ENCODE results near the gene HS3ST3B1. TPM values are rescaled to one million over a fixed set of nuclear protein-coding genes. Genes with fewer than 3 reads are reported as not detected.

HS3ST3B1 gene
- total RNA-seq, 4 donors from 2014 or later = 4.3 to 30.1 (median 15.5) TPM

GRCh38 chr17:14354807-14355206 is 53.9 kb downstream of the HS3ST3B1 start:
- no peak for DNase-seq (ENCODE audit: low spot score in 2 of 2)
- TF ChIP-seq, protein P1, sequence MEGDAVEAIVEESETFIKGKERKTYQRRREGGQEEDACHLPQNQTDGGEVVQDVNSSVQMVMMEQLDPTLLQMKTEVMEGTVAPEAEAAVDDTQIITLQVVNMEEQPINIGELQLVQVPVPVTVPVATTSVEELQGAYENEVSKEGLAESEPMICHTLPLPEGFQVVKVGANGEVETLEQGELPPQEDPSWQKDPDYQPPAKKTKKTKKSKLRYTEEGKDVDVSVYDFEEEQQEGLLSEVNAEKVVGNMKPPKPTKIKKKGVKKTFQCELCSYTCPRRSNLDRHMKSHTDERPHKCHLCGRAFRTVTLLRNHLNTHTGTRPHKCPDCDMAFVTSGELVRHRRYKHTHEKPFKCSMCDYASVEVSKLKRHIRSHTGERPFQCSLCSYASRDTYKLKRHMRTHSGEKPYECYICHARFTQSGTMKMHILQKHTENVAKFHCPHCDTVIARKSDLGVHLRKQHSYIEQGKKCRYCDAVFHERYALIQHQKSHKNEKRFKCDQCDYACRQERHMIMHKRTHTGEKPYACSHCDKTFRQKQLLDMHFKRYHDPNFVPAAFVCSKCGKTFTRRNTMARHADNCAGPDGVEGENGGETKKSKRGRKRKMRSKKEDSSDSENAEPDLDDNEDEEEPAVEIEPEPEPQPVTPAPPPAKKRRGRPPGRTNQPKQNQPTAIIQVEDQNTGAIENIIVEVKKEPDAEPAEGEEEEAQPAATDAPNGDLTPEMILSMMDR (IDR thresholded peaks at IDR 0.05) = no peak
- no peak for TF ChIP-seq POLR2A (IDR thresholded peaks at IDR 0.05)

DNA sequence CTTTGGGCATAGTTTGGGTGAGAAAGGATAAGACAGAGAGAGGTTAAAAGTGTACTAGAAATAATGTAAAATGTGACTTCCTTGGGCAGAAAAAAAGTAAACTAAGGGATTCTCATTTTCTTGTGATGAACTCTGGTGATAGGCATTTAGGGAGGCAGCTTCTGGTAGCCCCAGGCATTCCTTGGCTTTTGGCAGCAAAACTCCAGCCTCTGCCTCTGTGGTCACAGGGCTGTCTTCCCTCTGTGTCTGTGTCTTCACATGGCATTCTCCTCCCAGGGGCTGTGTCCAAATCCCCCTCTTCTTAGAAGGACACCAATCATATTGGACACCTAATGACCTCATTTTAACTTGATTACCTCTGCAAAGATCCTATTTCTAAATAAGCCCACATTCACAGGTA is 54.7 kb downstream of the HS3ST3B1 start:
- intact Hi-C loops (cut with DNase I; ENCODE audit: low total_unique reads) = no loop called here
- DNase-seq (ENCODE audit: low spot score in 2 of 2) = no peak
- H3K4me3 ChIP-seq (ENCODE audit: low read depth, poor library complexity, severe bottlenecking) = no peak overlapping the region
- TF ChIP-seq, protein P1 (IDR thresholded peaks at IDR 0.05) = no peak
- TF ChIP-seq POLR2A (IDR thresholded peaks at IDR 0.05) = no peak

More at GRCh38 chr17:14354807-14355206, 53.9 kb downstream of the HS3ST3B1 start:
- no peak overlapping the region for H3K4me3 ChIP-seq (ENCODE audit: low read depth, poor library complexity, severe bottlenecking)
- intact Hi-C loops (cut with DNase I; ENCODE audit: low total_unique reads) = no loop called here
- WGBS, 2 donors = 88 to 98% methylated on average over 2 of the region's 2 CpGs

GRCh38 chr17:14359163-14360020 is 58.5 kb downstream of the HS3ST3B1 start:
- DNase-seq (ENCODE audit: low spot score in 2 of 2) = no peak
- no peak for TF ChIP-seq POLR2A (IDR thresholded peaks at IDR 0.05)
- TF ChIP-seq, protein P1 (IDR thresholded peaks at IDR 0.05) = no peak
- intact Hi-C loops (cut with DNase I; ENCODE audit: low total_unique reads) = no loop called here
- WGBS, 2 donors = 46 to 71% methylated on average over 8 of the region's 8 CpGs
- H3K4me3 ChIP-seq (ENCODE audit: low read depth, poor library complexity, severe bottlenecking) = no peak overlapping the region

- DNase-seq (ENCODE audit: low spot score in 2 of 2) = no peak
- 64% methylated on average over 4 of the region's 4 CpGs for WGBS, 2 donors
- no peak overlapping the region for H3K4me3 ChIP-seq (ENCODE audit: low read depth, poor library complexity, severe bottlenecking)
- TF ChIP-seq, protein P1 (IDR thresholded peaks at IDR 0.05) = no peak
- no peak for TF ChIP-seq POLR2A (IDR thresholded peaks at IDR 0.05)
- intact Hi-C loops (cut with DNase I; ENCODE audit: low total_unique reads) = no loop called here
These were observed 60.0 kb downstream of the HS3ST3B1 start for GRCh38 chr17:14360856-14361255.

- no peak for DNase-seq (ENCODE audit: low spot score in 2 of 2)
- intact Hi-C loops (cut with DNase I; ENCODE audit: low total_unique reads) = no loop called here
These were observed 60.6 kb downstream of the HS3ST3B1 start for GRCh38 chr17:14361470-14361869.

More at GRCh38 chr17:14361470-14361869, 60.6 kb downstream of the HS3ST3B1 start:
- WGBS, 2 donors = 81 to 87% methylated on average over 2 of the region's 2 CpGs
- TF ChIP-seq, protein P1 (IDR thresholded peaks at IDR 0.05) = no peak
- no peak overlapping the region for H3K4me3 ChIP-seq (ENCODE audit: low read depth, poor library complexity, severe bottlenecking)
